ENCODE results near the gene ADAM21.
"Not testable (repeated sequence)": the region's sequence is repeated elsewhere in the genome, so short reads cannot be mapped to it uniquely, and the experiment has no call there.

Gene ADAM21

DNA sequence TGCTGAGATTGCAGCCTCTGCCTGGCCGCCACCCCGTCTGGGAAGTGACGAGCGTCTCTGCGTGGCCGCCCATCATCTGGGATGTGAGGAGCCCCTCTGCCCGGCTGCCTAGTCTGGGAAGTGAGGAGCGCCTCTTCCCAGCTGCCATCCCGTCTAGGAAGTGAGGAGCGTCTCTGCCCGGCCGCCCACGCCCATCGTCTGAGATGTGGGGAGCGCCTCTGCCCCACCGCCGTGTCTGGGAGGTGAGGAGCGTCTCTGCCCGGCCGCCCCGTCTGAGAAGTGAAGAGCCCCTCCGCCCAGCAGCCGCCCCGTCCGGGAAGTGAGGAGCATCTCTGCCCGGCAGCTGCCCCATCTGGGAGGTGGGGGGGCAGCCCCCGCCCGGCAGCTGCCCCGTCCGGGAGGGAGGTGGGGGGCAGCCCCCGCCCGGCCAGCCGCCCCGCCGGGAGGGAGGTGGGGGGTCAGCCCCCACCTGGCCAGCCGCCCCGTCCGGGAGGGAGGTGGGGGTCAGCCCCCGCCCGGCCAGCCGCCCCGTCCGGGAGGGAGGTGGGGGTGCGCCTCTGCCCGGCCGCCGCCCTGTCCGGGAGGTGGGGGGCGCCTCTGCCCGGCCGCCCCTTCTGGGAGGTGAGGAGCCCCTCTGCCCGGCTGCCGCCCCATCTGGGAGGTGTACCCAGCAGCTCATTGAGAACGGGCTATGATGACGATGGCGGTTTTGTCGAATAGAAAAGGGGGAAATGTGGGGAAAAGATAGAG lies 25.6 kb downstream of the ADAM21 start:
- DNase-seq = not testable (repeated sequence)

DNA sequence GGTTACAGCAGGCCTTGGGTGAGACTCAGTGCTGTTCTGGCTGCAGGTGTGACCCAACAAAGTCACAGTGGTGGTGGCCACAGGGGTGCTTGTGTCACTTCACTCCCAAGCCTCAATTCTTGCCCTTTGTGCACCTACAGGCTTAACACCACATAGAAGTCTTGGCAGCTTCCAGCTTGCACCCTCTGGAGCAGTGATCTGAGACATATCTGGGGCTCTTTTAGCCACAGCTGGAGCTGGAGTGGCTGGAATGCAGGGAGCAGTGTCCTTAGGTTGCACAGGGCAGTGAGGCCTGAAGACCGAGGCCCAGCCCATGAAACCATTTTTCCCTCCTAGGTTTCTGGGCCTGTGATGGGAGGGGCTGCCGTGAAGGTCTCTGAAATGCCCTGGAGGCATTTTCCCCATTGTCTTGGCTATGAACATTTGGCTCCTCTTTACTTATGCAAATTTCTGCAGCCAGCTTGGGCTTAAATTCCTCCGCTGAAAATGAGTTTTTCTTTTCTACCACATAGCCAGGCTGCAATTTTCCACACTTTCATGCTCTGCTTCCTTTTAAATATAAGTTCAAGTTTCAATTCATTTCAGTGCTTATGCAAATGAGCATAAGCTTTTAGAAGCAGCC lies 37.7 kb downstream of the ADAM21 start:
- no peak for DNase-seq

DNA sequence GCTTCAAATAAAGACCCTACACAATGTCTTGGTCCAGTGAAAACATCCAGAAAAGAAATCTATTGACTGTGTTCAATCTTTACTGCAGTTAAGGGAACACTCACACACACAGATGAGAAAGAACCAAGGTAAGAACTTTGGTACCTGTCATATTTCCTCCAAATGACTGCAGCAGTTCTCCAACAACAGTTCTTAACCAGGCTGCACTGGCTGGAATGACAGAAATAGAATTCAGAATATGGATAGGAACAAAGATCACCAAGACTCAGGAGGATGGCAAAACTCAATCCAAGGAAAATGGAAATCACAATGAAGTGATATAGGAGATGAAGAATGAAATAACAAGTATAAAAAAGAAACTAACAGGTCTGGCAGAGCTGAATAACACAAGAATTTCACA lies 46.2 kb downstream of the ADAM21 start:
- DNase-seq = no peak
